ENCODE measurements around the gene PRCC.

PRCC gene

GRCh38 chr1:156845953-156846545 is 78.7 kb downstream of the PRCC start:
- no peak for DNase-seq

- no peak for DNase-seq
Observed at GRCh38 chr1:156846643-156847042, 79.3 kb downstream of the PRCC start.

- no peak for DNase-seq
Observed at GRCh38 chr1:156847591-156848460, 80.5 kb downstream of the PRCC start.

GRCh38 chr1:156848461-156849150 is 81.3 kb downstream of the PRCC start:
- DNase-seq: no peak

GRCh38 chr1:156849151-156849496 is 81.8 kb downstream of the PRCC start:
- no peak for DNase-seq
